ENCODE measurements around the gene NEO1.

NEO1 gene

GRCh38 chr15:73345658-73346057, 293.4 kb downstream of the NEO1 start:
- no peak for TF ChIP-seq CTCF (IDR thresholded peaks at IDR 0.05)

- no peak for TF ChIP-seq CTCF (IDR thresholded peaks at IDR 0.05)
Observed at GRCh38 chr15:73346735-73347312, 294.6 kb downstream of the NEO1 start.

GRCh38 chr15:73349191-73349590, 296.9 kb downstream of the NEO1 start:
- TF ChIP-seq CTCF (IDR thresholded peaks at IDR 0.05), result no peak

- TF ChIP-seq CTCF (IDR thresholded peaks at IDR 0.05), result no peak
Observed at GRCh38 chr15:73352082-73352481, 299.8 kb downstream of the NEO1 start.

GRCh38 chr15:73353734-73354133, 301.5 kb downstream of the NEO1 start:
- no peak for TF ChIP-seq CTCF (IDR thresholded peaks at IDR 0.05)

DNA sequence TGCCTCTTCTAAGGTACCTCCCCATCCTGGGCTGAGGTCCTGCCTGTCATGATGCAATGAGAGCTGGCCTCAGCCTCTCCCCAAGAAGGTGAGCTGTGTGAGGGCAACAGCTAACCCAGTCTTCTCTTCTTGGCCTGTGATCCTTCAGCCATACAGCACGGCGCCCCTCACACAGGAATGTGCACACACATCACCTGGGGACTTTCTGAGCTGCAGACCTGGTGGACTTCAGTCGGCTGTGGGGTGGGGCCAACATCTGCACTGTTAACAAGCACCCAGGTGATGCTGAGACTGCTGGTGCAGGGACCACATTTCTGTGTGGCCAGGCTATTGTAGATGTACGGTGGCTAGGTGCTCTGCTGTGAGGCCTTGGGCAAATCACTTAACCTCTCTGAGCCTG, 302.0 kb downstream of the NEO1 start:
- TF ChIP-seq CTCF (IDR thresholded peaks at IDR 0.05), result no peak
